GM21529 (cell line): ENCODE data around the gene CRYBA4.
"Not testable (repeated sequence)": the region's sequence is repeated elsewhere in the genome, so short reads cannot be mapped to it uniquely, and the experiment has no call there.

Experiments used
- ATAC-seq: cut with Tn5 transposase; IDR thresholded peaks from one replicate; pipeline ENCODE4 v1.9.1; 2021; ENCODE audit not compliant: unreplicated experiment

Gene CRYBA4

DNA sequence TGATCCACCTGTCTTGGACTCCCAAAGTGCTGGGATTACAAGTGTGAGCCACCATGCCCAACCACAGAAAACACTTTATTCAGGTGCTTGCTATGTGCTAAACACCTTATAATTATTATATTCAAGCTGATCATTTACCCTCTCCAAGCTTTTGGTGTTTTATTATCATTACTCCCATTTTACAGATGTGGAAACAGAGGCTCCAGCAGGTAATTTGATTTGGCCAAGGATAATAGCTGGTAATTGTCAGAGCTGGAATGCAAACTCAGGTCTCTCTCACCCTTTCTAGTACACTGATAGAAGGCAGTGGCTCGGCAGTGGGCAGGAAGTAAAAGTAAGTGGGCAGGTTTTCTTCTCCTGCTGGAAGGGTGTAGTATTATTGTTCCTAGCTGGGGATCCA is 28.0 kb upstream of the CRYBA4 start:
- no peak for ATAC-seq

DNA sequence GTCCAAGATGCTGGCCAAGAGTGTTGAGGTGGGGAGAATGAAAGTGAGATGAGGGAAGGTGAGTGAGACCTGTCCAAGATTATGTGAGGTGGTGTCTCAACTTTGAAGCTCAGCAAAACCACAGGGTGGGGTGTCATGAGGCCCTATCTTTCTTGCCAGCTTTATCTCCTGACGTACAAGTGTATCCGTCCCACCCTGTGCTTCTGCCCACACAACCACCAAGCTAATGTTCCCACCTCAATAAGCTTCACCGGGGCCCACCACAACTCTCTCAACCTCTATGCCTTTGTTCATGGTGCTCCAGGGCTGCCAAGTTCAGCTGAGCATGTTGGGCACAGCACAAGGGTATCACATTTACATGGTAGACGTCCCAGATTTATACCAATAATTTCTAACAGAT is 24.7 kb upstream of the CRYBA4 start:
- ATAC-seq: no peak

DNA sequence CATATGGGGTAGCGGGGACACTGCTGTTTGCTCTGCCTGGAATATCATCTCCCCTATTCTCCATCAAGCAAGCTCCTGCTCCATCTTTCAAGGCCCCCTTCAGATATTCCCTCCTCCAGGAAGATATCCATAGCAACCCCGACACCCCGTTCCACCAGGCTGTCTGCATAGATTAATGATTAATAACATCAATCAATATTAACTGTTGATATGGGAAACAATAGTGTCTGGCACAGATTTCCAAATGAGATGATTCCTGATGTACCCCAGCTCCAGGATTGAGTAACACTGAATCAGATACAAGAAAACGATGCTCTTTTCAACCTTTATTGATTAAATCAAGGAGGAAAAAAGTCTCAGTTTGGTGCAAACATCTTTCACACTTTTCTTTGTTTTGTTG is 24.3 kb upstream of the CRYBA4 start:
- ATAC-seq: no peak

DNA sequence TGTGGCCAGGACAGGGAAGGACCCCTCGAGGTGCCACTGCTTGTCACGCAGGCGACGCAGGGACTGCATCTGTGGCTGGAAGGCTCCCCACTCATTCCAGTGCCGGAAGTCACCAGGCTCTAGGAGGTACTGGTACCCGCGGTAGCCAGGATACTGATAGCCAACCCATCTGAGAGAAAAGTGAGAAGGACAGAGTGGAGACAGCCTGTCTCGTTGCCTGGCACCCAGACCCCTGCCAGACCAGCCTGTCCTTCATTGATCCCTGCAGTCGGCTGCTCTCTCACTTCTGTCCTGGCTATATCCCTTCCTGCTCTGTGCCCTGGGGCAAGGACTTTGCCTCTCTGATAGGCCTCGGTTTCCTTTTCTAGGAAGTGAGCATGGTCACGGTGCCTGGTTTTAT is 22.3 kb upstream of the CRYBA4 start:
- ATAC-seq: no peak

DNA sequence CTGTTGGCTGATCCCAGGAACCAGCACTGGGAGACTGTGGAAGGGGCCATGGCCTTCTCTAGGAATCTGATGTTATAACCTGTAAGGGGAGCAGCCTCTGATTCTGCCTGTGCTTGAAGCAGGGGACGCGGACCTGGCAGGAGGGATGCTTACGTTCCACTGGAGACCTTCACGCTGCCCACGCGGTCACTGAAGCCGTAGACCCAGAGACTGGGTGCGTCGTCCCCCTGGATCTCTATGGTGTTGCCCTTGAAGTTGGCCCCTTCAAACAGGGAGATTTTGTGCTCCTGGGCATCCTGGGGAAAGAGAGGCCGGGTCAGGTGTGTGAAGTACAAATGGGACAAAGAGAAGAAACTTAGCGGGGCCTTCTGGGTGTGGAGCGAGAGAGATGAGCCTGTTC is 20.0 kb upstream of the CRYBA4 start:
- no peak for ATAC-seq

DNA sequence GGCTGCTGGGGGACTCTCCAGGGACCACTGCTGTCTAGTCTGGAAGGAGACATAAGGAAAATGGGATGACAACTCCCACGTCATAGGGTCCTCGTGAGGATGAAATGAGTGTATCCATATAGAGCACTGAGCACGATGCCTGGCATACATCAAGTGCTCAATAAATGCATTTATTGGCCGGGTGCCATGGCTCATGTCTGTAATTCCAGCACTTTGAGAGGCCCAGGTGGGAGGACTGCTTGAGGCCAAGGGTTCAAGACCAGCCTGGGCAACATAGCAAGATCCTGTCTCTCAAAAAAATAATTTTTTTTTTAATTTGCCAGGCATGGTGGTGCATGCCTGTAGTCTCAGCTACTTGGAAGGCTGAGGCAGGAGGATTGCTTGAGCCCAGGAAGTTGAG is 19.6 kb upstream of the CRYBA4 start:
- ATAC-seq: no peak

DNA sequence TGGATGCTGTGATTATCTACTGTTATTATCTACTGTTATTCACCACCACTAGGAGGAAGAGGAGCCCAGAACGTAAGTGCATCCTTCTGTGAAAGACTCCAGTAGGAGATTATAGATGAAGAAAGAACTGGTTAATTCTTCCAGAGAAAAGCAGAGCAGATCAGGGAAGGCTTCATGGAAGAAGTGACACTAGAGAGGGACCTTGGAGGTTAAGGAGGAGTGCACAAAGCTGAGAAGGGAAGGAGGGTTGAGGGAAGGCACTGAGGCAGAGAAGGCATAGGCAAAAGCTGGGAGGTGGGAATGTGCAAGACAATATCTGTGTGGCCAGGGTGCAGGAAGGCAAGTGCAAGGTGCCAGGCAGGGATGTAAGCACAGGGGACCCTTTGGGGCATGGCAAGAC is 17.4 kb upstream of the CRYBA4 start:
- ATAC-seq: no peak

DNA sequence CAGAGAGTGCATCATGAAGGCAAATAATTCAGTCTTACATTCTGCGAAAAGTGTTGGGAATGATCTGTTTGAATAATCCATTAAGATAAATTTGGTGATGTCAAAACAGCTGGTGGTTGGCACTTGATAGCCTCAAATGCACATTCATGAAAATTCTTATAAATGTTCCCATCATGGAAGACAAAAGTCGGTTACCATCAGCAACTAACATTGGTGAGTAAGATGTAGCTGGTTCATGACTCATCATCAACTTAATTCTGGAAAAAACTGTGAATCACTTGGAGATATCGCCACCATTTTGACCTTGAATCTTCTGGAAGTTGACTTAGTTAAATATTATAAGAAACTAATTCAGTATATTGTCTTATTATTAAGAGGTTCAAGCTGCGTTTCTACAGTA is 15.2 kb upstream of the CRYBA4 start:
- no peak for ATAC-seq

DNA sequence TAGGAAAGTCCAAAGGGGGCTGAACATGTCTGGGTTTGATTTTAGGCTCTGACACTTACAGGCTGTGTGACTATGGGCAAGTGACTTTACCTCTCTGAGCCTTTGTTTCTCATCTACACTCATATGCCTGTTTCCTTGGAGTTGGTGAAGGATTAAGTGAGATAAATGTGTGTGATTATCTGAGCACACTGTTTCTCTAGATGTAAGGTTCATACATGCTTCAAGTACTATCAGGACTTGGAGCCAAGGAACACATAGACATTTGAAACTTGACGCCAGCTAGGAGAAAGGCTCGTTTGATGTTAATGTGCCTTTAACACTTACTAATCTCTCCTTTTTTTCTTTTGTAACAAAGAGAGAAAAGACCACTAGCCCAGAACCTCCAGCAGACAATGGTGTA is 13.6 kb upstream of the CRYBA4 start:
- ATAC-seq: no peak

DNA sequence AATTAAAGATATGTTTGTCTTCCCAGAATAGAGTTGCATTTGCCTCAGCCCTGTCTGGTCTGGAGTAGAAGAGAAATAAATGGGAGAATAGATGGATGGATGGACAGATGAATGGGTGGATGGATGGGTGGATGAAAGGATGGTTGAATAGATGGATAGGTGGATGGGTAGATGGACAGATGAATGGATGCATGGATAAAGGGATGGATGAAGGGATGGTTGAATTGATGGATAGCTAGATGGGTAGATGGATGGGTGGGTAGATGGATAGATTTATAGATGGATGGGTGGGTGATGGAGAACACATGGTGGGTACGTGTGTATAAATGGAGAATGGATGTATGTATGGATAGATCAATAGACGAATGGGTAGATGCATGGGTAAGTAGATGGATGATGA is 12.5 kb upstream of the CRYBA4 start:
- ATAC-seq: no peak

DNA sequence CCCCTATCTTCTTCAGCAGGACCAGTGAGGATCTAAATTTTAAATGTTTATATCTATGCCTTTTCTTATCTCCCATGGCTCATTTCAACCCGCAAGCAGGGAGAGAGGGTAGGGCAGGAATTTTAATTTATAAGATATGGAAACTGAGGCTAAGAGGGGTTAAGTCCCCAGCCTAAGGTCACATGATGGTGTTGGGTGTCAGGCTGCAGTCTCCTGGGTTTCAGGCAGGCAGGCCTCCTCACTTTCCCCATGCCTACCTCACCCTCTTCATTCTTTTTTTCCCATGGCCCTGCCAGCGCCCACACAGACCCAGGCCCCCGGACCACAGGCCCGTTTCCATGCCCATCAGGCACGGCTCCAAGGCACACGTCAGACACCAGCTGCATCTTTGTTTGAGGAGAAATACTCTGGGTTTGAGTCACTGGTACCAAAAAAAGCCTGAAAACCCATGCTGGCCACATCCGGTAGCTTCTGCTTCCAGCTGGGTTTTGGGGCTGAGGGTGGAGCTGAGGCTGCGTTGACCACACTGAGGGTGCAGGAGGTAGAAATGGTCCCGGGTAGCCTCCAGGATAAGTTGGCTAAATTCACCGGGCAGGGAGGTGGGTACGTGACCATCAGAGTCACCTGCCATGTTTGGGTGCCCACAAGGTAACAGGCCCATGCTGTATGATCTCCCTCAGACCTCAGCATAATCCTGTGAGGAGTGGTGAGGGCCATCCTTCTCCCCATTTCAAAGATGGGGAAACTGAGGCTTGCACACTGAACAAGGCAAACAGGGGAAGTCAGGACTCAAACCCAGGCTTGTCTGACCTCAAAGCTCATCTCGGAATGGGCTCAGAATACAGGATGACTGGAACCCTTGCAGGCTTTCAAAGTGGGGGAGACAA is 11.4 kb upstream of the CRYBA4 start:
- ATAC-seq: peak; percentile 82

DNA sequence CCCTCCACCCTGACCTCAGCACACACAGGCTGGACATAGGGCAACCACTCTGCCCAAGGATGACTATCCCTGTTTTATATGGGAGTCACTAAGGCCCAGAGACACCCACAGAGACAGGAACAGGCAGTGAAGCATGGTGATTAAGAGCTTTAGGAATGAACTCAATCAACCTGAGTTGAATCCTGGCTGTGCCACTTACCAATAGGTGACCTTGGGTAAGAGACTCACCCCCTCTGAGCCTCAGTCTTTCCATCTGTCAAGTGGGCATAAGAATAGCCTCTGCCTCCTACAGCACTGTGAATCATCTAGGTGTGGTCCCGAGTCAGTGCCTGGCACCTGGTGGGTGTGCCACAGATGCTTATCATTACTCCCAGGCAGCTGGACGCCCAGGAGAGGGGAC is 10.8 kb upstream of the CRYBA4 start:
- no peak for ATAC-seq

DNA sequence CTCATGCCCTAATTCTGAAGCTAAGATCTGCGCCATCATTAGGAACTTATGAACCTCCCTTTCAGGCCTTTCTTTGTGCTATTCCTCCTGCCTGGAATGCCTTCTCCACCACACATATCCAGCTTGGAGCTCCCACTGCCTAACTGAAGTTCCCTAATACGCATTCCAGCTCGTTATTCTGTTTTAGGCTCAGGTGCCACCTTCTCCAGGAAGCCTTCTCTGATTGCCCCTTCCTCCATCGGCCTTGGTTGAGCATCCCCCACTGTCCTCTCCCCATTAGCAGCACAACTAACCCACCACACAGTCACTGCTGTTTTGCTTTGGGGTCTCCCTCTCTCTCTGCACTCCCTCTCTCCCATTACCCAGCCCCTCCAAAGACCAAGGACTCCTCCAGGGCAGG is 9.1 kb upstream of the CRYBA4 start:
- no peak for ATAC-seq

DNA sequence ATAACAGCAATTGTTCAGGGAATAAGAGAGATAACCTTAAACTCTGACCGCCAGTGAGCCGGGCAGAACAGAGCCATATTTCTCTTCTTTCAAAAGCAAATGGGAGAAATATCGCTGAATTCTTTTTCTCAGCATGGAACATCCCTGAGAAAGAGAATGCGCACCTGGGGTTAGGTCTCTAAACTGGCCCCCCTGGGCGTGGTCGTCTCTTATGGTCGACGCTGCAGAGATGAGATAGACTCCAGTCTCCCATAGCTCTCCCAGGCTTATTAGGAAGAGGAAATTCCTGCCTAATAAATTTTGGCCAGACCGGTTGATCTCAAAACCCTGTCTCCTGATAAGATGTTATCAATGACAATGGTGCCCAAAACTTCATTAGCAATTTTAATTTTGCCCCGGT is 8.0 kb upstream of the CRYBA4 start:
- ATAC-seq: not testable (repeated sequence)

DNA sequence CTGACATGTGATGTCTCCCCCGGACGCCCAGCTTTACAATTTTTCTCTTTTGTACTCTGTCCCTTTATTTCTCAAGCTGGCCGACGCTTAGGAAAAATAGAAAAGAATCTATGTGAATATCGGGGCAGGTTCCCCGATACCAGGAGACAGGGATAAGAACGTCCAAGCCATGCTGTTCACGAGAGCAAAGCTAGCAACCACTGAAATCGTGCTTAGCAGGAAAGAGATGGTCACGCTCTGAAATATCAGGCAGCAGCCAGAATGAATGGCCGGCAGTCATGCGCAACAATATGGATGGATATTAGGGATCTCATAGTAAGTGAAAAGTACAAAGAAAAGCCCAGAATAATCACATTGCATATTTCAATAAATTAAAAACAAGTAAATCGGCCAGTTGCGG is 7.4 kb upstream of the CRYBA4 start:
- no peak for ATAC-seq

DNA sequence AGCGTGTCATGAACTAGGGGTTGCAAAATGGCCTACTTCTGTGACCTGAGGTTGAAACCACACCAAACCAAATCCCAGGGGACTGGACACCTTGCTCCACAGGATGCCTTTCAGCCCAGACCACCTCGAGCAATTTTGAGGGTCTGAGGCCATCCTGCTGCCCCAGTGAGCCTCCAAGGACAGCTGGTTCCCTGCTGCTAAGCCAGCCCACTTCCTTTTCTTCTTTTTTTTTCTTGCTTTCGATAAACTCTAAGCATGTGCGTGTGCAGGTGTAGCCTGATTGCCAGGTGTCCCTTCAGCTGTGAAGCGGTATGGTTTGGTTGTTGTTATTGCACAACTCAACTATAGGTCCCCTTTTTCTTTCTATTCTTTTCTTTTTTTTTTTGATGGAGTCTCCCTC is 6.6 kb upstream of the CRYBA4 start:
- ATAC-seq: peak; percentile 64

DNA sequence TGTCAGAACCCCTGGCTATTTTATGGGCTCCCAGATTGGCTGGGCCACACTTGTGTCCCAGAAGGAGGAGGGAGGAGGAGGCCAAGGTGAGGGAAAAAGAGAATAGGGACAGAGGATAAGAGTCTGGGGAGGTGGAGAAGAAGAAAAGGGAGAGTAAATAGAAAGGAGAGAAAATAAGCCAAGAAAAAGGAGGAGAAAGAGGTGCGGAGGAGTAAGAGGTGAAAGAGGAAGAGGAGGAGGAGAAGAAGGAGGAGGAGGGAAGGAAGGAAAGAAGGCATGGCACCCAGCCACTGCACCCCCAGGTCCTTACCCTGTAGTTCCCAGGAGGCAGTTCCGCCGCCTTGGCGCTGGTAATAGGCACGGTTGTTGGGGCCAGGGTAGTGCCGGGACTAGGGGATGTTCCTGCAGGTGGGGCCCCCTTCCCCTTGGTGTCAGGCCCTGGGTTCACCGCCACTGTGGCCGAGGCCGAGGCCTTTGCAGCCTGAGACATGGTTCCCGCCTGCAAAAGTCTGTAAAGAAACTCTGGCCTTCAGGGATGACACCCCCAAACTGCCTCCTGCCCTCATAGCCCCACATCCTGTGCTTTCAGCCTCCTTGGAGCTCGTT is 5.8 kb upstream of the CRYBA4 start:
- no peak for ATAC-seq

DNA sequence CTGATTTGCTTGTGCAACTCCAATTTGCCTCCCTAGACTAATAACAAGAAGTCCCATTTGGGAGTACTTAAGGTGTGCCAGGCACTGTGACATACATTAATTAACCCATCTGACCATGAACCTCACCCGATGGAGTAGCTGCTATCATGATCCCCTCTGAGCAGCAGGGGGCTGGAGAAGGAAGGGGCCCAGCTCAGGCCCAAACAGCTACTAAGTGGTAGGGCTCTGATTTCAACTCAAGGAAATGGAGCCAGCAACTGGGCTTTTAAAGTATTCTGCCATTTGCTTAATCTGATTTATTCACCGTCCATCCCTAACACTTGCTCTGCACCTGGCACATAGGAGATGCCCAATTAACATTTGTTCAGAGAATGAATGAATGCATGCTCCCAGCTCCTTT is 5.1 kb upstream of the CRYBA4 start:
- no peak for ATAC-seq

DNA sequence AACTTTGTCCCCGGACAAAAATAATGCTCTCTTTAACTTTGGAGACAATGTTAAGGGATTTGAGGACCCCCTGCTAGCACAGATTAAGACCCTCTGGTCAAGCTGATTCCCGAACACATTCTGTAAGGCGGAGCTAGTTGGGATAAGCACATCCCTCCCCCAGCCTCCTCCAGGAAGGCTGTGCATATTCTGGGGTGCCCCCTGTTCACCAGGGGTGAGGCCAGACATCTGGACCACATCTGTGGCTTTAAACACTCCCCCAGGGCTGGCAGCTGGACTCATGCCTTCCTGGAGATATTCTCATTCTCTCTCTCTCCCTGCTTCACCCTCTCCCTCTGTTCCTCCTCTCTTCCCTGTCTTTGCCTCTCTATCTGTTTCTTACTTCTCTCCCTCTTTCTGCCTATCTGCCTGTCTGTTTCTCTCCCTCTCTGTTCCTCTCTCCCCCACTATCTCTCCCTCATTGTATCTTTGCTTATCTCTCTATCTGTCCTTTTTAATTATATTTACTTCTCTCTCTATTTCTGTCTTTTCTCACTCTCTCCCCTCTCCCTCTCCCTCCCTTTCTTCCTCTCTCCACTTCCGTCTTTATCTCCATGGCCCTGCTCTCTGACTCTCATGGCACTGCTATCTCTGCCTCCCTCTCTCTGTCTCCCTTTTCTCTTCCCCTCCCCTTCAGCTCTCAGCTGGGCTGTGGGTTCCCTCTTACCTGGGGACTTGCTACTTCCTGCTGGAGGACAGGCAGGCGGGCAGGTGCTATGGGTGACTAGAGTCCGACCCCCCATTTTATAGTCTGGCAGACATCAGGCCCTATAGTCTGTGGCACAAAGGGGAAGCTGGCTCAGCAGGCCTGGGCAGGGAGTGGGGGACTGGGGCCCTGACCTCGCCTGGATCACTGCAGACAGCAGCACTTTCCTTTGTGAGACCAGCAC is 4.2 kb upstream of the CRYBA4 start, which contains the start of gene CRYBB1:
Gene CRYBB1 (minus strand): TSS at position 757 of the 929 bp plus-strand sequence. CDS start 1,708 bp downstream, outside the sequence.
- ATAC-seq: no peak

DNA sequence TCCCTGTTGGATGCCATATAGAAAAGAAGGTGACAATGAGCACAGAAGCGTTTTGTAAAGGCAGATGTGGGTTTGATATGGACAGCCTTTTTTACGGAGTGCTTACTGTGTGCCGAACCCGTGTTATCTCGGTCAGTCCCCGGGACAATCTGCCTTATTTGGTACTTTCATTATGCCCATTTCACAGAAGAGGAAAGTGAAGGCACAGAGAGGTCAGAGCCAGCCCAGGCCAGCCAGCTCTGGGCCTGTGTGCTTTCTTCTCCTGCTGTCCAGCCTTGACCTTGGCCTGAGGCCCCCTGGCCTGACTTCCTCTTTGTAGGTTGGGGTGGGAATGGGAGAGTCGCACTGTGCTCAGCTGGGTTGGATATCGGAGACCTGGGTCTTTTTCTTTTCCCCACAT is 3.3 kb upstream of the CRYBA4 start:
- no peak for ATAC-seq

DNA sequence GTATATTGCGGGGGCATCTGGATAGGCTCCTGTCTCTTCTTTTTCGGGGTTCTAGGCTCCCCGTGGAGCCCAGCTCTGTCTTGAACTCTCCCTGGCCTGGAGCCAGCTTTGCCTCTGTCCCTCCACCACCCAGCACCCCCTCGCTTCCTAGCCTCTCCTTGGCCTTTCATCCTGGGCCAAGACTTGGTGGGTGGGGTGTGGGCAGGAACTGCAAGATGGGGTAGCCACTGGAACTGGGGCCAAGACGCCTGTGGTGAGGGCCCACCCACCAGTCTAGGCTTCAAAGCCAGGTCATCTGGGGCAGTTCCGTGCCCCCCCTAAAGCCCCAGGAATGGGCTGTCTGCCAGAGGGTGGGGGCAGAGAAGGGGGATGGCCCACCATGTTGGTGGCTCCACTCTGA is 2.3 kb upstream of the CRYBA4 start:
- ATAC-seq: no peak

DNA sequence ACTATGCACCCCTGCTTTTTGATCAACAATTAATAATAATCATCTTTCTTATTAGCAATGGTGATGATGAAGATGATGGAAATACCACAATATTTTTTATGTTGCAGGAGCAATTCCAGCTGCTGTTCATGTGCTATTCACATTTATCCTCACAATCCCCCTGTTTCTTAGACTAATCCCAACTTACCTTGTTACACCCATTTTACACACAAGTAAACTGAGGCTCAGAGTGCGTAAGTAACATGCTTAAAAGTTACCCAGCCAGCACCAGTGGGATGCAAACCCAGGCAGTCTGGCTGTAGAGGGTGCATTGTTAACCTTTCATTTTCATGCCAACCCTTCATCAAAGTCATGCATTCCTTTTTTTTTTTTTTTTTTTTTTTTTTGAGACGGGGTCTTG is 1.6 kb upstream of the CRYBA4 start:
- no peak for ATAC-seq
